SU-DHL-6 (cell line): ENCODE data around the gene OR1E2.

ENCODE experiments used
- CTCF ChIP-seq: fragments of 200-600 bp; sonication (generic); IDR thresholded peaks from one replicate; pipeline ENCODE4 v1.5.1; 2017; ENCODE audit warnings: antibody characterized with exemption, mild to moderate bottlenecking, low read length, moderate library complexity; ENCODE audit not compliant: insufficient read depth, poor library complexity, severe bottlenecking
- EZH2phosphoT487 ChIP-seq: fragments of 200-600 bp; sonication (generic), shearing (Covaris generic); conservative IDR thresholded peaks from 2 replicates; pipeline ENCODE4 v1.6.1; 2018; ENCODE audit warnings: mild to moderate bottlenecking, antibody characterized with exemption, low read length, moderate library complexity, mixed read lengths

GRCh38 chr17:3438368-3438767, 4.7 kb upstream of the OR1E2 start:
- TF ChIP-seq CTCF (no peak), EZH2phosphoT487 (no peak)
